Upper lobe of left lung (tissue), 4 donors: ENCODE measurements around the gene LRBA.

Experiments
- CTCF ChIP-seq, 6 experiments: fragments of 450-650 bp in 4 of 6; fragments of 200-600 bp in 2 of 6; sonication (generic) in 2 of 6; IDR thresholded peaks; one replicate each; pipeline ENCODE4 v1.5.1; 2016 to 2019; ENCODE audit warnings: antibody characterized with exemption in 6 of 6
- POLR2A ChIP-seq, 4 donors: fragments of 450-650 bp; IDR thresholded peaks; one replicate each; pipeline ENCODE4 v1.5.1; 2016 to 2017; ENCODE audit warnings: antibody characterized with exemption in 4 of 4, mild to moderate bottlenecking in 2 of 4
- POLR2AphosphoS5 ChIP-seq, 2 donors: sonication (generic); formaldehyde crosslinking; IDR thresholded peaks; one replicate each; pipeline ENCODE4 v1.5.1; 2017; ENCODE audit warnings: antibody characterized with exemption in 2 of 2

GRCh38 chr4:150389896-150390530 is 625.1 kb downstream of the LRBA start:
- TF ChIP-seq CTCF (IDR thresholded peaks at IDR 0.05) (no peak), POLR2A (IDR thresholded peaks at IDR 0.05) (no peak), POLR2AphosphoS5 (IDR thresholded peaks at IDR 0.05) (no peak)
